IPS-20b (cell line): ENCODE results near the gene ARHGAP25.

Source experiments
- H3K27ac ChIP-seq: one replicate; pipeline ENCODE4 v1.5.1; 2013; ENCODE audit warnings: low read length
- H3K27me3 ChIP-seq: 2 replicates; pipeline ENCODE4 v1.6.1; 2013; ENCODE audit warnings: mild to moderate bottlenecking, low read length, inconsistent platforms; ENCODE audit not compliant: insufficient read depth
- H3K36me3 ChIP-seq: 2 replicates; pipeline ENCODE4 v1.6.1; 2013; ENCODE audit warnings: low read depth, mild to moderate bottlenecking, inconsistent platforms, low read length, moderate library complexity; ENCODE audit not compliant: insufficient read depth
- H3K4me1 ChIP-seq: 2 replicates; pipeline ENCODE4 v1.6.1; 2013; ENCODE audit warnings: mild to moderate bottlenecking, control low read depth, inconsistent platforms, low read length, moderate library complexity; ENCODE audit not compliant: insufficient read depth
- H3K4me3 ChIP-seq: 2 replicates; pipeline ENCODE4 v1.5.1; 2013; ENCODE audit warnings: mild to moderate bottlenecking, low read length, inconsistent platforms
- H3K9ac ChIP-seq: 2 replicates; pipeline ENCODE4 v1.6.1; 2013; ENCODE audit warnings: low read depth, mild to moderate bottlenecking, inconsistent platforms, low read length, moderate library complexity
- H3K9me3 ChIP-seq: 2 replicates; pipeline ENCODE4 v1.6.1; 2013; ENCODE audit warnings: mild to moderate bottlenecking, low read depth, low read length, inconsistent platforms; ENCODE audit not compliant: insufficient read depth

Gene ARHGAP25

DNA sequence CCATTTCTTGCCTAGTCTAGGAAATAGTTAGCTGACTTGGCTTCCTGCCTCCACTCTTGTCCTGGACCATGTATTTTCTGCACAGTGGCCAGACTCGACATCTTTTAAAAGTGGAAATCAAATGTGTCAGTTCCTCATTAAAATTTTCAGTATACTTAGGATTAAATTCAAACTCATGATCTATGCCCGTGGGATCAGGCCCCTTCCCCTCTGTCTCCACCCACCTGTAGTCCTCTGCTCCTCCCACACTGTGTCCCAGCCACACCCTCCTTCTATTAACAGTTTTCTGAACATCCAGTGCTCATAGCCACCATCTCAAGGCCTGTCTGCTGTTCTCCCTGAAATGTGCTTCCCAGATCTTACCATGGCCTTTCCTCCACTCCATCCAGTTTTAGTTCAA is 13.3 kb downstream of the ARHGAP25 start:
- Histone ChIP-seq H3K4me1 (peaks cover 5% of the 10 kb centered on the region), H3K9ac (no peak overlapping the region), H3K27ac (no peak overlapping the region), H3K9me3 (no peaks in the 10 kb centered on the region), H3K27me3 (no peaks in the 10 kb centered on the region), H3K36me3 (no peaks in the 10 kb centered on the region), H3K4me3 (no peak overlapping the region)

- Histone ChIP-seq H3K27ac (no peak overlapping the region), H3K9me3 (no peaks in the 10 kb centered on the region), H3K36me3 (no peaks in the 10 kb centered on the region), H3K9ac (no peak overlapping the region), H3K4me3 (no peak overlapping the region), H3K4me1 (peaks cover 5% of the 10 kb centered on the region), H3K27me3 (no peaks in the 10 kb centered on the region)
Measured at GRCh38 chr2:68748568-68748967, 14.0 kb downstream of the ARHGAP25 start.

DNA sequence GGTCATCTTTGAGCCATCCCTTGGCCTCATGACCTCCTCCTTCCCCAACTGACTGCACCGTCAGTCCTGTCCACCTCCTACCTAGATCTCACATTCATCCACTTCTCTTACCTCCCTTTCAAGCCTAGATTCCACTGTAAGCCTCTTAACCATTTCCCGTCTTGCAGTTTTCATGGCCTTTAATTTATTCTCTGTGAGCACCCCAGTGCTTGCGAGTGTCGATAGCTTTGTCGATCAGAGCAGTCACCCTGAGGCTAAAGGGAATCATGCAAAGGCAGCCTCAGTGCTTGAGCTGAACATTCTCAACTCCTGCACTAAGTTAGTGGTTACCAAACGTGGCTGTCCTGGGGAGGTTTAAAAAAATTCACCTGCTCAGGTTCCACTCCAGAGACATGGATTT is 14.7 kb downstream of the ARHGAP25 start:
- Histone ChIP-seq H3K9me3 (no peaks in the 10 kb centered on the region), H3K36me3 (no peaks in the 10 kb centered on the region), H3K27me3 (no peaks in the 10 kb centered on the region), H3K27ac (no peak overlapping the region), H3K4me1 (peaks cover 1% of the 10 kb centered on the region), H3K9ac (no peak overlapping the region), H3K4me3 (no peak overlapping the region)

GRCh38 chr2:68750592-68751396 is 16.2 kb downstream of the ARHGAP25 start:
- H3K9ac ChIP-seq: no peak overlapping the region
- peaks cover under 1% of the 10 kb centered on the region; the same call in 1 of the 2 replicates for H3K4me1 ChIP-seq
- H3K4me3 ChIP-seq: no peak overlapping the region
- no peaks in the 10 kb centered on the region for H3K9me3 ChIP-seq
- no peak overlapping the region for H3K27ac ChIP-seq
- H3K27me3 ChIP-seq: no peaks in the 10 kb centered on the region
- H3K36me3 ChIP-seq: no peaks in the 10 kb centered on the region

- Histone ChIP-seq H3K27me3 (no peaks in the 10 kb centered on the region), H3K36me3 (no peaks in the 10 kb centered on the region), H3K4me1 (peaks cover 8% of the 10 kb centered on the region; the same call in 1 of the 2 replicates), H3K27ac (no peak overlapping the region), H3K4me3 (no peak overlapping the region), H3K9ac (no peak overlapping the region), H3K9me3 (no peaks in the 10 kb centered on the region)
Measured at GRCh38 chr2:68751397-68752339, 17.1 kb downstream of the ARHGAP25 start.

DNA sequence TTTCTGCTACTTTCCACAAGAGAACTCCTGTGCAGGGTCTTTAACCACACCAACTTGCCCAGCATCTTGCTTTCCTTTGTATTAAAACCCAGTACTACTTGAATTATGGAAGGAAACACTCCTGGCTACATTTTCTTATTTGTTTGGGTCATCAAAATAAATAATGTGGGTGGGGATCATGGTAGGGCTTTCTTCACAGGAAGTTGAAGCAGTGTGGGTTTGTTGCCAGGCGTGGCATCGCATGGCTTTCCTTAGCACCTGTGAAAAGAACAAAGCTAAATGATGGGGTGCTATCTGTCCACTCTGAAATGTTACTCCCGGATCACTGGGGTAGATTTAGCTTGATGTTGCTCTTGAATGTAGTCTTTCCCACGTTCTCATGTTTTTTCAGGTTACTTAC is 18.7 kb downstream of the ARHGAP25 start:
- Histone ChIP-seq H3K27ac (no peak overlapping the region), H3K27me3 (no peaks in the 10 kb centered on the region), H3K36me3 (no peaks in the 10 kb centered on the region), H3K4me1 (peaks cover 8% of the 10 kb centered on the region; the same call in 1 of the 2 replicates), H3K4me3 (no peak overlapping the region), H3K9me3 (no peaks in the 10 kb centered on the region), H3K9ac (no peak overlapping the region)

GRCh38 chr2:68755071-68755470 is 20.5 kb downstream of the ARHGAP25 start:
- H3K4me1 ChIP-seq: peaks cover 8% of the 10 kb centered on the region; the same call in 1 of the 2 replicates
- H3K27ac ChIP-seq: no peak overlapping the region
- H3K27me3 ChIP-seq: no peaks in the 10 kb centered on the region
- no peaks in the 10 kb centered on the region for H3K9me3 ChIP-seq
- H3K9ac ChIP-seq: no peak overlapping the region
- no peak overlapping the region for H3K4me3 ChIP-seq
- no peaks in the 10 kb centered on the region for H3K36me3 ChIP-seq

GRCh38 chr2:68756178-68756577 is 21.6 kb downstream of the ARHGAP25 start:
- H3K4me3 ChIP-seq: no peak overlapping the region
- H3K27me3 ChIP-seq: no peaks in the 10 kb centered on the region
- no peak overlapping the region for H3K9ac ChIP-seq
- no peak overlapping the region for H3K27ac ChIP-seq
- H3K9me3 ChIP-seq: no peaks in the 10 kb centered on the region
- H3K36me3 ChIP-seq: no peaks in the 10 kb centered on the region
- peaks cover 8% of the 10 kb centered on the region; the same call in 1 of the 2 replicates for H3K4me1 ChIP-seq

- H3K4me1 ChIP-seq: peaks cover 8% of the 10 kb centered on the region; the same call in 1 of the 2 replicates
- no peak overlapping the region for H3K4me3 ChIP-seq
- H3K27me3 ChIP-seq: no peaks in the 10 kb centered on the region
- no peaks in the 10 kb centered on the region for H3K9me3 ChIP-seq
- no peak overlapping the region for H3K27ac ChIP-seq
- no peak overlapping the region for H3K9ac ChIP-seq
- H3K36me3 ChIP-seq: no peaks in the 10 kb centered on the region
Measured at GRCh38 chr2:68757081-68757480, 22.5 kb downstream of the ARHGAP25 start.

DNA sequence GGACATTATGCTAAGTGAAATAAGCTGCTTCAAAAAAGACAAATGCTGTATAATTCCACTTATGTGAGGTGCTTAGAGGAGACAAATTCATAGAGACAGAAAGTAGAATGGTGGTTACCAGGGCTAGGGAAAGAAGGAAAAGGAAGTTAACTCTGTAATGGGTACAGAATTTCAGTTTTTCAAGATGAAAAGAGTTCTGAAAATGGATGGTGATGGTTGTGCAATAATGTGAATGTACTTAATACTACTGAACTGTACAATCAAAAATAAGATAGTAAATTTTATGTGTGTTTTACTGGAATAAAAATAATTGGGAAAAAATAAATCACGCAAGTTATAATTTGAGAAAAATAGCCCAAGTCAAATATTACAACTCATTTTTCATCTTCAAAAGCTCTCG is 27.5 kb downstream of the ARHGAP25 start:
- peaks cover 9% of the 10 kb centered on the region; the same call in 1 of the 2 replicates for H3K4me1 ChIP-seq
- H3K27ac ChIP-seq: no peak overlapping the region
- no peak overlapping the region for H3K9ac ChIP-seq
- H3K9me3 ChIP-seq: no peaks in the 10 kb centered on the region
- H3K4me3 ChIP-seq: no peak overlapping the region
- no peaks in the 10 kb centered on the region for H3K36me3 ChIP-seq
- H3K27me3 ChIP-seq: no peaks in the 10 kb centered on the region

DNA sequence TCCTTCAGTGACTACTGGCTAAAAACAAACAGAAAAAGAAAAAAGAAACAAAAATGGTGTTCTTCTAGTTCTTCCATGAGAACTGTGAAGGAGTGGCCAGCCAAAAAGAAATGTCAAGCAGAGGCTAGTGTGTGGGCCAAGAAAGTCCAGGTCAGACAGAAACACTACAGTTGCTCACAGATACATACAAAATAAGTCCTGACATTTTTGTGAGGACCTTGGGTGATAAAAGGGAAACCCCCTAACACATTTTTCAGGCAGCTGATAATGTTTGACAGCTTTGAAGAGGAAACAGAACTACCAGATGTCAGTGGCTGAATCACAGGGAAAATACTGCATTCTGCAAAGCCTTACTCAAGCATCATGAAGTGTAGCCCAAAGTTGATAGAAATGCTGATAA is 28.1 kb downstream of the ARHGAP25 start:
- H3K36me3 ChIP-seq: no peaks in the 10 kb centered on the region
- no peaks in the 10 kb centered on the region for H3K27me3 ChIP-seq
- H3K27ac ChIP-seq: no peak overlapping the region
- H3K9me3 ChIP-seq: no peaks in the 10 kb centered on the region
- H3K4me1 ChIP-seq: peaks cover 9% of the 10 kb centered on the region; the same call in 1 of the 2 replicates
- no peak overlapping the region for H3K9ac ChIP-seq
- H3K4me3 ChIP-seq: no peak overlapping the region
